Activated naive CD8-positive, alpha-beta T cell treated with anti-CD3 and anti-CD28 coated beads for 36 hours (primary cell): ENCODE measurements around the gene CACTIN. TPM values are rescaled to one million over a fixed set of nuclear protein-coding genes. Genes with fewer than 3 reads are reported as not detected.
"Not testable (repeated sequence)": the region's sequence is repeated elsewhere in the genome, so short reads cannot be mapped to it uniquely, and the experiment has no call there.

ENCODE experiments used
- DNase-seq: peaks from one replicate; pipeline ENCODE4 v3.0.0; 2021
- H3K27ac Mint-ChIP-seq: one replicate; pipeline ENCODE4 v1.8.0; 2022; ENCODE audit warnings: mild to moderate bottlenecking, moderate library complexity, mixed read lengths
- H3K27me3 Mint-ChIP-seq: one replicate; pipeline ENCODE4 v1.8.0; 2022; ENCODE audit warnings: mild to moderate bottlenecking, mixed read lengths
- H3K36me3 Mint-ChIP-seq: one replicate; pipeline ENCODE4 v1.8.0; 2021; ENCODE audit warnings: mild to moderate bottlenecking, mixed read lengths
- H3K4me1 Mint-ChIP-seq: one replicate; pipeline ENCODE4 v1.8.0; 2021; ENCODE audit warnings: mixed read lengths
- H3K4me3 Mint-ChIP-seq: one replicate; pipeline ENCODE4 v1.8.0; 2022; ENCODE audit warnings: mild to moderate bottlenecking, moderate library complexity, mixed read lengths
- H3K9me3 Mint-ChIP-seq: one replicate; pipeline ENCODE4 v1.8.0; 2022; ENCODE audit warnings: mixed read lengths
- total RNA-seq, 2 experiments: library from RNA; stranded (reverse); gene quantifications; one replicate each; pipeline ENCODE4 v1.2.3, GENCODE V29; 2021

The CACTIN gene
- total RNA-seq, 2 experiments from 2014 or later, result 33.0 to 34.4 TPM

DNA sequence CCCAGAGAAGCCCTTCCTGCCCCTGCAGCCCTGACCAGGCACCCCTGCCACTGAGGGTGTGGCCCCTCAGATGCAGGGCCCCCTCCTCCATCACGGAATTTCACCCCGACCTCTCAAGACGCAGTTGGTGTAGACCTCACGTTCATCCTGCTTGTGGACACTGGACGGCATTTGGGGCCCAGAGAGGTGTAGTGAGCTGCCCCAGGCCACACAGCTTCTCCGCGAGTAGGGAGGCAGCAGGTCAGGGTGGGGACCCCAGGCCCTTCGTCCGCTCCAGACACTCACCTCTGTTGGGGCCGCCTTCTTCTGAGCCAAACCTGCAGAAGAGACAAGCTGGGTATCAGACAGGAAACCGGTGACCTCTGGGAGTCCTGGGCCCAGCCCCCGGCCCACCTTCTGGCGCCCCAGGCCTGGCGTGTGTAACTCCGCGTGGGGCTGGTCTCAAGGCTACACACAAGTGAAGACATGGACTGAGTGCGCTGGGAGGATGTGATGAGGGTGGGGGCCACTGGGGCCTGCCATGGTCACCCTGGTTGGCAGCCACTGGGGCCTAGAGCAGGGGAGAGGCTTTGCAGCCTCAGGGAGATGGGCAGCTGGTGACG is 40.5 kb upstream of the CACTIN start:
- Mint-ChIP-seq H3K4me1 (peaks cover 24% of the 10 kb centered on the region), H3K27ac (no peak overlapping the region), H3K9me3 (no peaks in the 10 kb centered on the region), H3K36me3 (no peaks in the 10 kb centered on the region), H3K4me3 (no peak overlapping the region), H3K27me3 (no peaks in the 10 kb centered on the region)
- DNase-seq, result no peak

DNA sequence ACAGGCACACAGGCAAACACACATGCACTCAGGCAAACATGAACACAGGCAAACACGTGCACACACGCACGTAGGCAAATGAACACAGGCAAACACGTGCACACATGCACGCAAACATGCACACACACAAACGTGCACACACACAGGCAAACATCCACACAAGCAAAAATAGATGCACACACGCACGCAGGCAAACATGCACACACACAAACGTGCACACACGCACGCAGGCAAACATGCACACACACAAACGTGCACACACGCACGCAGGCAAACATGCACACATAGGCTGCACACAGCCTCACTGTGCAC is 39.9 kb upstream of the CACTIN start:
- not testable (repeated sequence) for H3K9me3 Mint-ChIP-seq, H3K27ac Mint-ChIP-seq, H3K27me3 Mint-ChIP-seq, DNase-seq, H3K36me3 Mint-ChIP-seq, H3K4me3 Mint-ChIP-seq
- H3K4me1 Mint-ChIP-seq, result peaks cover 20% of the 10 kb centered on the region

DNA sequence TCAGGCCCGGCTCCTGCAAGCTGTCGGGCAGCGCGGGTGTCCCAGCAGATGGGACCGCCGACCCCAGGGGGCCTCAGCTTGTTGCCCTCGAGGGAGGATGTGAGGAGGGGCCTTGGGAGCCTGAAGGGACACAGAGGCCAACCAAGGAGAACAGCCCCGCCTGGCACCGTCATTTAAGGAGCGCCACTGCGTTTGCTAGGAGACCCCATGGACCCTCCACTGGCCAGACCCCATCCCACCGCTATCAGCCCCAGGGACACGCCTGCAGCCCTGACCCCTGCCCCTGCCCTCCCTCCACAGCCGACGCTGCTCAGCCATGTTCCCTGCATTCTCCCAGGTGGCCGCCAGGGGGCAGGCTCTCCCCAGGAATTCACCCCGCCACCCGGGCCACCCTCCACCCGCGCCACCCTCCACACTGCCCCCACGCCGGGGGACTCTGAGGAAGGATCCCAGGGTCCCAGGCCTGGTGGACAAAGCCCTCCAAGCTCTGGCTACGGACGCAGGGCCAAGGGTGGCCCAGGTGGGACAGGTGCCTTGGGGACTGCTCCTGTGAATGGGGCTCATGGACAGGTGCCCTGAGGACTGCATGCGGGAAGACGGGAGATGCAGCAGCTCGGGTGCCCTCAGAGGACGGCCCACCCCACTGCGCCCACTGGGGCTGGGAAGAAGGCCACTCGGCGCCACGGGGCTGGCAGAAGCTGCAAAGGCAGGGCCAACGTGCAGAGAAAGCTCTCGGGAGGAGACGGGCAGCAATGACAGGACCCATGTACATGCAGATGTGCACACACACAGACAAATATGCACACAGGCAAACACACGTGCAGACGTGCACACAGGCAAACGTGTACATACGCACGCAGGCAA is 39.3 kb upstream of the CACTIN start:
- H3K27me3 Mint-ChIP-seq, result no peaks in the 10 kb centered on the region
- peaks cover 5% of the 10 kb centered on the region for H3K36me3 Mint-ChIP-seq
- peak; percentile 70 for DNase-seq
- peaks cover 15% of the 10 kb centered on the region for H3K4me1 Mint-ChIP-seq
- H3K27ac Mint-ChIP-seq, result no peak overlapping the region
- H3K4me3 Mint-ChIP-seq, result no peak overlapping the region
- no peaks in the 10 kb centered on the region for H3K9me3 Mint-ChIP-seq

DNA sequence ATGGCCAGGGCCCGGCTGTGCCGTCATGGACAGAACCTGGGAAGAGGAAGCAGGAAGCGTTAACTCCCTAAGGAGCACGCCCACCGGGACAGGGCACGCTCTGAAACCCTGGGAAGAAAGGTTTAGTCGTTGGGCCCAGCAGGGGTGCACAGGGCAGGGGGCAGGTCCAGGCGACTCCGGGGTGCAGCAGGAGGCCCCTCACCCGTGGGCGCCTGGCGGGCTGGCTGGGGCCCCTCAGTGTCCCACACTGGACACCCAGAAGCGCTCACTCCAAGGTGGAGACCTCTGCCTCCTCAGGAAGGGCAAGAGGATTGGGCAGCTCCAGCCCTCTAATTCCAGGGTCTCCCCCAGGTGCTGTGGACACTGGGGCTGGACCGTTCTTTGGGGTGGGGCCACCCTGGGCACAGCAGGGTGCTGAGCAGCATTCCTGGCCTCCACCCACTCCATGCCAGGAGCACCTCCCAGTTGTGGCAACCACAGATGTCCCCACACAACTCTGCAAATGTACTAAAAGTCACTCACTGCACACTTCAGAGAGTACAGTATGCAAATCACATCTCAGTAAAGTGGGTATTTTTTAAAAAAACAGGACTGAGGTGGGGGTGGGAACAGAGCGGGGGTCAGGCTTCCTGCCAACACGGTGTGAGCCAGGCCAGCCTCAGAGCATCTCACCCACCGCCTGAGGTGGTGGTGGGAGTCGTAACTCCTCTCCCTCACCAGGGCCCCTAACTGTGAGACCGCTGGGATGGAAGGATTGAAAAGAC is 38.5 kb upstream of the CACTIN start:
- no peak overlapping the region for H3K27ac Mint-ChIP-seq
- H3K4me3 Mint-ChIP-seq, result no peak overlapping the region
- H3K27me3 Mint-ChIP-seq, result no peaks in the 10 kb centered on the region
- no peaks in the 10 kb centered on the region for H3K9me3 Mint-ChIP-seq
- no peak for DNase-seq
- H3K36me3 Mint-ChIP-seq, result peaks cover 5% of the 10 kb centered on the region
- peaks cover 10% of the 10 kb centered on the region for H3K4me1 Mint-ChIP-seq

DNA sequence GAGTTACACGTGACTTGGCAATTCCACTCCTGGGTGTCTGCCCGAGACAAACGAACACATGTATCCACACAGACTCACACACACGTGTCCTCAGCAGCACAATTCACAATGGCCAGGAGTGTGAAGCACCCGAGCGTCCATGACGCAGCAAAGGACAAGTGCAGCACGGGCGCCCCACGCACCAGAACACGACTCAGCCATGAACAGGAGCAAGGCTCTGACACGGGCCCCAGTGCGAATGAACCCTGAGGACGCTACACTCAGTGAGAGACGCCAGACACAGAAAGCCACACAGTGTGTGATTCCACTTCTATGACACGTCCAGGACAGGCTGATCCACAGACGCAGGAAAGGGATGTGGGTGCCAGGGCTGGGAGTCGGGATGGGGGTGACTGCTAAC is 37.2 kb upstream of the CACTIN start:
- Mint-ChIP-seq H3K36me3 (peaks cover 5% of the 10 kb centered on the region), H3K27me3 (no peaks in the 10 kb centered on the region), H3K27ac (no peak overlapping the region), H3K4me3 (no peak overlapping the region), H3K4me1 (peaks cover 7% of the 10 kb centered on the region), H3K9me3 (no peaks in the 10 kb centered on the region)
- DNase-seq, result no peak

DNA sequence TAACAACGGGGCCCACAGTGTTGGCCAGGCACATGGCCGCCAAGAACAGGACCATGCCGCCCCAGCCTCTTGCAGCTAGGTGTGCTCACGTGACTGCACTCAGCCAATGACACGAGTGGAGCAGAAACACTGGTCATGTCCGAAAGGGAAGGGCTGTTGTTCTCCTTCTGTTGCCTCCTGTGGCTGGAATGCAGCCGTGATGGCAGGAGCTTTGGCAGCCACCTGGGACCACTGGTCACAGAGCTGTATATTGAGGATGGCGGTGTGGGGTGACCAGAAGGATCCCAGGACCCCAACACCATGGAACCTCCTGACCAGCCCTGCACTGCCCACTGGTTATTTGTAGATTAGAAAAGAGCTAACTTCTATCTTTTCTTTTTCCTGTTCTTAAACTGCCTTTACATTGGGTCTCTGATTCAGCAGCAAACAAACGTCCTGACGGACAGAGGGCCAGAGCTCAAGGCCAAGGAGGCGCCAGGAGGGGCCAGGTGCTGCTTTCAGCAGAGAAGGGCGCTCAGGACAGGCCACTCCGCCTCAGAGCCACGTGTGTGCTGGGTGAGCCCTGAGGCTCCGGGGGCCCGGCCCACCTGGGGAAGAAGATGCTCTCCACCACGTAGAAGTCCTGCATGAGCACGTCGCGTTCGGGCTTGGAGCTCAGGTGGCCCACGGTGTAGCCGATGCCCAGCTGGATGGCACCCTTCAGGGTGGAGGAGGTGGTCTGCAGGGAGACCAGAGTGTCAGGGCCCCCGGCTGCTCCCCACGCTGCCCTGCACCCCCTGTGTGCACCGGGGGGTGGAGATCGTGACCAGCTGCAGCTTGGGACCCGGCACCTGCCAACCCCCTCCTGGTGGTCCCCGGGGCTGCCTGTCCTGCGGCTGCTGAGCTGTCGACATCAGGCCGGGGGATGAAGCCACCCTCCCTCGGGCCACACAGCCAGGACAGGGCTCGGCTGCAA is 35.0 kb upstream of the CACTIN start:
- no peak for DNase-seq
- Mint-ChIP-seq H3K9me3 (no peaks in the 10 kb centered on the region), H3K27me3 (no peaks in the 10 kb centered on the region), H3K27ac (no peak overlapping the region), H3K4me1 (peaks cover 2% of the 10 kb centered on the region), H3K36me3 (peaks cover 13% of the 10 kb centered on the region), H3K4me3 (no peak overlapping the region)

DNA sequence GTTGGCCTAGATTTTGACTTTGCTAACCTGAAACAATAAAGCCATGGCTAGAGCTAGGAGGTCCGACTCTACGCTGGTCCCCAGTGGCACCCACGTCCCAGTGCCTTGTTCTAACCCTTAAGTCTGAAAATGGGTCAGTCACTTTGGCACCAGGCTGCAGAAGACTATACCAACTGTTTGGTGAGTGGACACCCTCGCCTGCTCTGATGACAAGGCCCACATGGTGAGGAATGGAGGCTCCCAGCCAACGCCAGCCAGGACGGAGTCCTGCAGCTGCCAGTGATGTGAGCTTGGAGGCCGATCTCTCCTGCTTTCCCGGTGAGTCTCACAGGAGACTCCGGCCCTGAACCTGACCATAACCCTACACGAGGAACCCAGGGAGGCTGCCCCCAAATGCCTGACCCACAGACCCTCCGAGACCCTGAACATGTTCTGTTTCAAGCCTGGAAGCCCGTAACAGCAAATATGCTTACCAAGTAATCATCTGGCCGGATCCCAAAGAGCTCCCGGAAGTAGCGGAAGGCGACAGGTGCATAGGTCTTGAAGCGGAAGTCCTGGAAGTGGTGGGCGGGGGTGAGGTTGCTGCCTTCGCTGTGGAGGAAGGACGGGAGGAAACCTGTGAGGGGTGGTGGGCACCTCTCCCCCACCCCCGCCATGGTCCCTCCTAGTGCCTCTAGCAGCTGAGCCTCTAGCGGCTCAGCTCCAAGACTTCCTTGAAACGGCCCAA is 34.1 kb upstream of the CACTIN start:
- no peak overlapping the region for H3K4me3 Mint-ChIP-seq
- H3K36me3 Mint-ChIP-seq, result peaks cover 13% of the 10 kb centered on the region
- no peaks in the 10 kb centered on the region for H3K27me3 Mint-ChIP-seq
- DNase-seq, result no peak
- no peaks in the 10 kb centered on the region for H3K9me3 Mint-ChIP-seq
- H3K27ac Mint-ChIP-seq, result no peak overlapping the region
- no peaks in the 10 kb centered on the region for H3K4me1 Mint-ChIP-seq

DNA sequence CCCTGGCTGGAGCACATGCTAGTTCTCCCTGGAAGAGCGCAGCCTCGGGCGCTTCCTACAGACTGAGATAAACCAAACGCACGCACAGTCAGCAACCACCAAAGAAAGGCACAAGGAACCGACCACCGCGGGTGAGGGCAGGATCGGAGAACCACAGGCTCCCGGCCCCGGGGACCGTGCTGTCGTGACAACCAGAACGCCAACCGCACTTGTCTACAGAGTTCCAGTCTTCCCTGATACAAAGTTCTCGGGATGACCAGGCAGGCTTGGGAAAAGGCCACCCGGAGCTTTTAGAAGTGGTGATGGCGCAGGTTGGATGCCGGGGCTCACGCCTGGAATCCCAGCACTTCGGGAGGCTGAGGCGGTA is 33.1 kb upstream of the CACTIN start:
- peaks cover 13% of the 10 kb centered on the region for H3K36me3 Mint-ChIP-seq
- no peak for DNase-seq
- no peaks in the 10 kb centered on the region for H3K9me3 Mint-ChIP-seq
- no peak overlapping the region for H3K27ac Mint-ChIP-seq
- no peak overlapping the region for H3K4me3 Mint-ChIP-seq
- H3K27me3 Mint-ChIP-seq, result no peaks in the 10 kb centered on the region
- H3K4me1 Mint-ChIP-seq, result no peaks in the 10 kb centered on the region

DNA sequence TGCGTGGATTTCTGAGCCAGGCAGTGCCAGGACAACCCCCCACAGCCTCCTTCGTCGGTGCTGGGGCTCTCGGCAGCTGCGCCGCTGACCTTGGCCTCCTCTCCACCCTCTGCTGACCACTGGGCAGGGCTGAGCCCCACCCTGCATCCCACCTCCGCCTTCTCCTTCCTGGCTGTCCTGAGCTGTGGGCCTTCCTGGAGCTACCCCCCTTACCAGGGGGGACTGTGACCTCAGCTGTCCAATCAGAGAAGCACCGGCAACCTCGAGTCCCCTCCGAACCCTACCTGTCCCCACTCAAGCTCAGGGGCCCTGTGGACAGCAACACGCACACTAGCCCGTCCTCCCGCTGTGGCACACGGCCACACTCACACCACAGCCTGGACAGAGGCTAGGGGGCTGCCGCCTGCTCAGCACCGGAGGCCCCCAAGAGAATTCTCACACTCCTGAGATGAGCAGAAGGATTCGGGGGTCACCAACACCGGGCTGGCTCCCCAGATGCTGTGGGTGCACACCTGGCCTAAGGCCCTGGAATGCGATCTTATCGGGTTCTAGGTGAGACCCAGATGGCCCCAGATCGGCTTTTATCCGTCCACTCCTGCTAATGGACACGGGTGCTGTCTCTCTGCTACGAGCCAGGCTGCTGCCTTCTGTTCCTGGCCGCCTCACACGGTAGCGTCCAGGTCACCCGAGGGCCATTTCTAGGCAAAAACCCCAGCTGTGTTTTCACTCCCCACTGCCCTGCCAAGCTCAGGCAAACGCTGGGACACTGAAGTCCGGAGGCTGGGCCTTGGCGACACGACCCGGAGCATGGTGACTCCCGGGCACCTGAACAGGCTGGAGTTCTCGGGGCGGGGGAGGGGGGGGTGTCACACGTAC is 32.5 kb upstream of the CACTIN start:
- no peaks in the 10 kb centered on the region for H3K4me1 Mint-ChIP-seq
- no peaks in the 10 kb centered on the region for H3K9me3 Mint-ChIP-seq
- no peak overlapping the region for H3K4me3 Mint-ChIP-seq
- H3K27me3 Mint-ChIP-seq, result no peaks in the 10 kb centered on the region
- H3K36me3 Mint-ChIP-seq, result peaks cover 13% of the 10 kb centered on the region
- no peak overlapping the region for H3K27ac Mint-ChIP-seq
- no peak for DNase-seq

DNA sequence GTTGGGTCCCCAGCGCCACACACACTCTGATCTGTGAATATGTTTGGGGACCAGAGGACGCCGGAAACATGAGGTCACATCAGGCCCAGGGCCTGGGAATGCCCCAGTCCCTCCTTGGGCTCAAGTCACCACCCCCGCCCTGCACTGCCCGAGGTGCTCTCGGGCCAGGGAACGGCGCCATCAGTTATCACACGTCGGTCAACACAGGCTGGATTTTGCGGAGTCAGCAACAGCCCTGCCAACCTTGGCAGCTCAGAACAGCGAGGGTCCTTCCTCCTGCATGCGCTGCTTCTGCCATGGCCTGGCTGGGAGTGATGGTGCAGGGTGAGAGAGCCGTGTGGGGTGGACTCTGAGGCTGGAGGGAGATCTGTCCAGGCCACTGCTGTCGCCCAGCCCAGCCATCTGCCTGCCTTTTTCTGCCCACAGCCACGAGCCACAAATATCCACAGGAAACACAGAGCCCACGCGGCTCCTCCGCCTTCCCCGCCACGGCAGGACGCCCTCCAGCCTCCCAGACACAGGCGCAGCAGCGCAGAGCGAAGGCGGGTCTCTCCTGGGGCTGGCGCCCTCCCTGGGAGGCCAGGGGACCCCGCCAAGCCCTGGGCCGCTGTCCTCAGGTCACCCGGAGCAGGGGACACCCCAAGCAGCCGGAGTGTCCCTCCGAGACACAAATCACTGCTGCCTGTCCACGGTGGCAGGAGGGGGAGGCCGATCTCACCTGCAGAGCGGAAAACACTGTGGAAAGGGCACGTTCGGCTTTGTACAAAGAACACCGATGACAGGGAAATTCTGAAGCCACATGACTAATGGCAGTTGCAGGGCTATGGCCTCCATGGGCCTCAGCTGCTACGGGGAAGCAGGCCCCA is 31.6 kb upstream of the CACTIN start:
- no peaks in the 10 kb centered on the region for H3K4me1 Mint-ChIP-seq
- no peak overlapping the region for H3K27ac Mint-ChIP-seq
- no peaks in the 10 kb centered on the region for H3K9me3 Mint-ChIP-seq
- no peak overlapping the region for H3K4me3 Mint-ChIP-seq
- no peaks in the 10 kb centered on the region for H3K27me3 Mint-ChIP-seq
- DNase-seq, result no peak
- H3K36me3 Mint-ChIP-seq, result peaks cover 13% of the 10 kb centered on the region

DNA sequence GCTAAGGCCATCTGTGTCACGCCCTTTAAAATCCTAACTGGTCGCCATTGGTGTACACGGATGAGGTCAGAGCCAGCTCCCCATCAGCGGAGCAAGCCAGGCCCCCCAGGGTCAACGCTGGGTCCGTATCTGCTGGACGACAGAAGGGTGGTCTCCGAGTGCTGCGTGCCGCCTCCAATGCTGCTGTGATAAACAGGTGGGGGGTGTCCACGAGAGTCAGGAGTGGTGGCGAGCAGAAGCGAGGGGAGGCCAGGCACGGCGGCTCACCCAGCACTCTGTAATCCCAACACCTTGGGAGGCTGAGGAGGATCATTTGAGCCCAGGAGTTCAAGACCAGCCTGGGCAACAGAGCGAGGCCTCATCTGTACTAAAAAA is 30.8 kb upstream of the CACTIN start:
- peaks cover 13% of the 10 kb centered on the region for H3K36me3 Mint-ChIP-seq
- H3K27ac Mint-ChIP-seq, result no peak overlapping the region
- H3K9me3 Mint-ChIP-seq, result no peaks in the 10 kb centered on the region
- no peaks in the 10 kb centered on the region for H3K27me3 Mint-ChIP-seq
- no peak for DNase-seq
- no peak overlapping the region for H3K4me3 Mint-ChIP-seq
- H3K4me1 Mint-ChIP-seq, result no peaks in the 10 kb centered on the region

DNA sequence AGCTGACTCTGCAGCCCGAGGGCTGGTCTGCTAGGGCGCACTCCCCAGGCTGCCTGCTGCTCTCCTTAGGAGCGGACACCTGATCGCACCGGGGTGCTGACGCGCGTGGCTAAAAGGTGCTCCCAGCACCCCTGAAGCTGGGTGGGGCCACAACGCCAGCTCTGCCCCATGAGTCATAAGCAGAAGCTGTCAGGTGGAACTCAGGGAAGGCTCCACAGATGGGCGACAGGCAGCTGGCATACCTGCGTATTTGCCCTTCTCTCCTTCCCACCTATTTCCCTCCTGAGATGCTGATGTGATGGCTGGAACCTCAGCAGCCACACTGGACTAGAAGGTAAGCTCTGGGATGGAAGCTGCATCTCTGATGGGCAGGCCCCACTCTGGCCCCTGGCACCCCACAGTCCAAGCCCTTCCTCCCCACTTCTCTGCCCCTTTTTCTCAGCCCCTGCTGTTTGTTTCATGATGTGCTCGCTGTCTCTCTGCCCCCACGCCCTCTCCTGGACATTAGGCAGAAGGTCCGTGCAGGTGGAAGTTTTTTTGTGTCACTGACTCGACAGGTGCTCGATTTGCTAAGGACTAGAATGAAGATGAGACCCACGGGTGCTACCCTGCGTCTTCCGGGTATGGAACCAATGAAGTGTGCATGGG is 30.3 kb upstream of the CACTIN start:
- DNase-seq, result no peak
- Mint-ChIP-seq H3K4me3 (no peak overlapping the region), H3K36me3 (peaks cover 13% of the 10 kb centered on the region), H3K27me3 (no peaks in the 10 kb centered on the region), H3K27ac (no peak overlapping the region), H3K4me1 (no peaks in the 10 kb centered on the region), H3K9me3 (no peaks in the 10 kb centered on the region)
